Esophagus squamous epithelium (tissue), 4 donors: ENCODE data around the gene UPP2.

Source experiments
- CTCF ChIP-seq, 6 experiments: fragments of 450-650 bp in 4 of 6; fragments of 200-600 bp in 2 of 6; sonication (generic) in 2 of 6; IDR thresholded peaks; one replicate each; pipeline ENCODE4 v1.5.1; 2016 to 2019; ENCODE audit warnings: antibody characterized with exemption in 6 of 6, mild to moderate bottlenecking in 4 of 6, moderate library complexity in 4 of 6
- POLR2A ChIP-seq, 4 donors: fragments of 450-650 bp; IDR thresholded peaks; one replicate each; pipeline ENCODE4 v1.6.1; 2017; ENCODE audit warnings: antibody characterized with exemption in 4 of 4, mild to moderate bottlenecking in 4 of 4, moderate library complexity in 3 of 4

GRCh38 chr2:158094487-158095092 lies 7.1 kb upstream of the UPP2 start:
- TF ChIP-seq CTCF (IDR thresholded peaks at IDR 0.05) (no peak), POLR2A (IDR thresholded peaks at IDR 0.05) (no peak)
